IPS-18a (cell line): ENCODE measurements around the gene GPR160.
A peak's percentile ranks its signal among the peaks of the same experiment; 100 is the strongest.

Experiments used
- H3K27ac ChIP-seq: one replicate; pipeline ENCODE4 v1.5.1; 2013; ENCODE audit warnings: low read length
- H3K27me3 ChIP-seq: one replicate; pipeline ENCODE4 v1.6.1; 2013; ENCODE audit warnings: mild to moderate bottlenecking, low read length; ENCODE audit not compliant: control insufficient read depth, insufficient read depth
- H3K36me3 ChIP-seq: one replicate; pipeline ENCODE4 v1.6.1; 2013; ENCODE audit warnings: low read depth, low read length; ENCODE audit not compliant: control insufficient read depth
- H3K4me1 ChIP-seq: one replicate; pipeline ENCODE4 v1.6.1; 2013; ENCODE audit warnings: low read depth, low read length; ENCODE audit not compliant: control insufficient read depth
- H3K4me3 ChIP-seq: one replicate; pipeline ENCODE4 v1.5.1; 2013; ENCODE audit warnings: low read length
- H3K9ac ChIP-seq: one replicate; pipeline ENCODE4 v1.6.1; 2013; ENCODE audit warnings: mild to moderate bottlenecking, low read length, moderate library complexity
- H3K9me3 ChIP-seq: one replicate; pipeline ENCODE4 v1.6.1; 2013; ENCODE audit warnings: low read depth, low read length; ENCODE audit not compliant: control insufficient read depth

Gene GPR160

GRCh38 chr3:170038434-170039110 is 777 bp downstream of the GPR160 start:
- H3K9me3 ChIP-seq: no peaks in the 10 kb centered on the region
- H3K27me3 ChIP-seq: peaks cover 32% of the 10 kb centered on the region
- peak overlapping the region; percentile 78 for H3K4me3 ChIP-seq
- peak overlapping the region; percentile 36 for H3K9ac ChIP-seq
- H3K36me3 ChIP-seq: no peaks in the 10 kb centered on the region
- H3K4me1 ChIP-seq: peaks cover 6% of the 10 kb centered on the region
- H3K27ac ChIP-seq: no peak overlapping the region

- H3K27ac ChIP-seq: no peak overlapping the region
- no peaks in the 10 kb centered on the region for H3K36me3 ChIP-seq
- H3K9me3 ChIP-seq: no peaks in the 10 kb centered on the region
- peaks cover 6% of the 10 kb centered on the region for H3K4me1 ChIP-seq
- no peak overlapping the region for H3K9ac ChIP-seq
- H3K27me3 ChIP-seq: peaks cover 32% of the 10 kb centered on the region
- peak overlapping the region; percentile 39 for H3K4me3 ChIP-seq
Observed at GRCh38 chr3:170040418-170040817, 2.6 kb downstream of the GPR160 start.

- Histone ChIP-seq H3K9me3 (no peaks in the 10 kb centered on the region), H3K9ac (no peak overlapping the region), H3K27me3 (peaks cover 27% of the 10 kb centered on the region), H3K4me1 (peaks cover 6% of the 10 kb centered on the region), H3K36me3 (no peaks in the 10 kb centered on the region), H3K4me3 (no peak overlapping the region), H3K27ac (no peak overlapping the region)
Observed at GRCh38 chr3:170043506-170043905, 5.7 kb downstream of the GPR160 start.

DNA sequence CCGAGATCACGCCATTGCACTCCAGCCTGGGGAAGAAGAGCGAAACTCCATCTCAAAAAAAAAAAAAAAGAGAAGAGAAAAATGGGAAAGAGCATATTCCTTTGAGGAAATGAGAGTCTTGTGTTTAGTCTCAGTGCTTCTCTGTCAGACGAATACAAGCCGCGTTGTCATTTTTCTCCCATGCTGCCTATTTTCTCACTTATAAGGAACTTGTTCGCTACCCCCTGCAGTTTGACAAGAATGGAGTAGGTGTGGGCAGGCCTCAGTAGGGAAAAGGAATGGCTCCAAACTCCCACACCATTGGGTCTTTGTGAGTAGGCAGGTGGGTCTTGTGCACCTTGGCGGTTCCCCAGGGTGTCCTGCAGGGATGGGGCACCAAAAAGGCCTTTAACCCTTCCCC is 6.5 kb downstream of the GPR160 start:
- Histone ChIP-seq H3K9me3 (no peaks in the 10 kb centered on the region), H3K27ac (no peak overlapping the region), H3K4me3 (no peak overlapping the region), H3K9ac (no peak overlapping the region), H3K27me3 (peaks cover 19% of the 10 kb centered on the region), H3K4me1 (peaks cover 6% of the 10 kb centered on the region), H3K36me3 (no peaks in the 10 kb centered on the region)

DNA sequence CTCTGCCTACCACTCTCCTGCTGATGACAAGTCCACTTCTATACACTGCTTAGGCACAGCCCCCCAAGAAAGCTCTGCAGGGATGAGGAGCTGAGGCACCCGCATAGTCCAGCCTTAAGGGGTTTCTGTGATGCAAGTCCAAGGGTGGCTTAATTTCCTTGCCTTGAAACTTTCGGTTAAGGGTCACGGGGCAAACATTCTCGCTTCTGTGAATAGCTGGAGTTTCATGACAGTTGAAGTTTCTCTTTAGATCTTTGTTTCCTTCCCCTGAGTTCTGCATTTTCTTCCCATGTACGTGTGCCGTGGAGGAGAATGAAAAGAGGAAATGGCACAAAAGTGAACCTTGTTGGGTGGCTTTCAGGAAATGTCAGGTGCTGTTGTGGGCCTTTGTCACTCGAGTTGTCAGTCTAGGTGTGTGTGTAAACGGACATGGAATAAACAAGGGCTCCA is 7.0 kb downstream of the GPR160 start:
- Histone ChIP-seq H3K27ac (no peak overlapping the region), H3K27me3 (peaks cover 13% of the 10 kb centered on the region), H3K9ac (no peak overlapping the region), H3K4me3 (no peak overlapping the region), H3K4me1 (peaks cover 6% of the 10 kb centered on the region), H3K36me3 (no peaks in the 10 kb centered on the region), H3K9me3 (no peaks in the 10 kb centered on the region)

GRCh38 chr3:170046269-170047132 is 8.7 kb downstream of the GPR160 start:
- Histone ChIP-seq H3K27ac (no peak overlapping the region), H3K4me3 (no peak overlapping the region), H3K4me1 (no peaks in the 10 kb centered on the region)

DNA sequence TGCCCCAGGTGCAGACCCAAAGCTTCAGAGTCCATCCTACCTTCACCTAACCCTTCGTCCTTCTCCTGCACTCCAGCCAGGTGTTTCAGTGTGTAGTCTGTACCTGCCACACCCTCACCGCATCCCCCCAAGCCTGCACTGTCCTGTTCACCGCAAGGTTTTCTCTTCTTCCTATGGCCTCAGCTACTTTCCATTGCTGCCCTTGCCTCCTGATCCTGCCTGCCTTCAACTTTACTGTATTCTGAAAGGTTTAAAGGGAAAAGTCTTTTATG is 9.3 kb downstream of the GPR160 start:
- Histone ChIP-seq H3K27ac (no peak overlapping the region), H3K9ac (no peak overlapping the region), H3K4me3 (no peak overlapping the region), H3K4me1 (no peaks in the 10 kb centered on the region), H3K27me3 (no peaks in the 10 kb centered on the region), H3K36me3 (no peaks in the 10 kb centered on the region), H3K9me3 (no peaks in the 10 kb centered on the region)

More at GRCh38 chr3:170046269-170047132, 8.7 kb downstream of the GPR160 start:
- H3K27me3 ChIP-seq: no peaks in the 10 kb centered on the region
- no peaks in the 10 kb centered on the region for H3K36me3 ChIP-seq
- H3K9me3 ChIP-seq: no peaks in the 10 kb centered on the region
- H3K9ac ChIP-seq: no peak overlapping the region

- Histone ChIP-seq H3K9ac (no peak overlapping the region), H3K4me1 (no peaks in the 10 kb centered on the region), H3K4me3 (no peak overlapping the region), H3K9me3 (no peaks in the 10 kb centered on the region), H3K27ac (no peak overlapping the region), H3K27me3 (no peaks in the 10 kb centered on the region), H3K36me3 (no peaks in the 10 kb centered on the region)
Observed at GRCh38 chr3:170049146-170050000, 11.6 kb downstream of the GPR160 start.

DNA sequence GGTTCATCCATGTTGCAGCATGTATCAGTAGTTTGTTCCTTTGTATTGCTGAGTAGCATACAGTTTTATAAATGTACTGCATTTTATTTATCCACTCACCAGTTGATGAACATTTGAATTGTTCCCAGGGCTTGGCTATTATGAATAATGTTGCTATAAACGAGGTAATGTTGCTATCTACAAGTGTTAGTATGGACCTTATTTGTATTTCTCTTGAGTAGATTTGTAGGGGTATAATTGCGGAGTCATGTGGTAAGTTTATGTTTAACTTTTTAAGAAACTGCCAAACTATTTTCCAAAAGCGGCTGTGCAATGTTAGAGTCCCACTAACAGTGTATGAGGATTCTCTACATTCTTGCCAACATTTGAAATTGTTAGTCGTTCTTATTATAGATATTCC is 13.0 kb downstream of the GPR160 start:
- H3K9me3 ChIP-seq: no peaks in the 10 kb centered on the region
- H3K4me3 ChIP-seq: no peak overlapping the region
- H3K27ac ChIP-seq: no peak overlapping the region
- no peaks in the 10 kb centered on the region for H3K4me1 ChIP-seq
- H3K36me3 ChIP-seq: no peaks in the 10 kb centered on the region
- no peaks in the 10 kb centered on the region for H3K27me3 ChIP-seq
- H3K9ac ChIP-seq: no peak overlapping the region

GRCh38 chr3:170052398-170052797 is 14.6 kb downstream of the GPR160 start:
- Histone ChIP-seq H3K27ac (no peak overlapping the region), H3K4me1 (peaks cover 5% of the 10 kb centered on the region), H3K4me3 (no peak overlapping the region), H3K36me3 (no peaks in the 10 kb centered on the region), H3K9ac (no peak overlapping the region), H3K9me3 (no peaks in the 10 kb centered on the region), H3K27me3 (no peaks in the 10 kb centered on the region)

- H3K4me3 ChIP-seq: no peak overlapping the region
- no peaks in the 10 kb centered on the region for H3K27me3 ChIP-seq
- H3K27ac ChIP-seq: no peak overlapping the region
- H3K4me1 ChIP-seq: peaks cover 21% of the 10 kb centered on the region
- no peaks in the 10 kb centered on the region for H3K9me3 ChIP-seq
- no peak overlapping the region for H3K9ac ChIP-seq
- no peaks in the 10 kb centered on the region for H3K36me3 ChIP-seq
Observed at GRCh38 chr3:170054204-170054603, 16.4 kb downstream of the GPR160 start.
